ENCODE measurements around the gene CAAP1.
"Not testable (repeated sequence)": the region's sequence is repeated elsewhere in the genome, so short reads cannot be mapped to it uniquely, and the experiment has no call there.

CAAP1 gene

DNA sequence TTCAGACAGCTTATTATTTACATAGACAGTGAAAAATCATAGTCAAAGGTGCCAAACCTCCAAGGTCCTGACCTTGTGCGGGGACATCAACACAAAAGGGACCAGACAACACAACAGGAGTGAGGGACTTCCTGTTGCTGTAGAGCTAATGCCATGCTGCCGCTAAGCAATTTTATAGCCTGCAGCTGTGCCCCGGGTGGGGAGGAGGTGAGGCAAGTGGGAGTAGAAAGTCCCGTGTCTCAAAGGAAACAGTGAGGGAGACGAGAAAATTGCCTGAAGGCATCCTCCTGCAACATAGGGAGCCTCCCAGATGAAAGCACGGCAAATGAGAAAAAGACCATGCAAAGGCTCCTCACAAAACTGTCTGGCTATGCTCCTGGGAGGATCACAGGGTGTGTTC is 58.8 kb downstream of the CAAP1 start:
- no peak for DNase-seq (ENCODE audit: low read depth in 3 of 3)

DNA sequence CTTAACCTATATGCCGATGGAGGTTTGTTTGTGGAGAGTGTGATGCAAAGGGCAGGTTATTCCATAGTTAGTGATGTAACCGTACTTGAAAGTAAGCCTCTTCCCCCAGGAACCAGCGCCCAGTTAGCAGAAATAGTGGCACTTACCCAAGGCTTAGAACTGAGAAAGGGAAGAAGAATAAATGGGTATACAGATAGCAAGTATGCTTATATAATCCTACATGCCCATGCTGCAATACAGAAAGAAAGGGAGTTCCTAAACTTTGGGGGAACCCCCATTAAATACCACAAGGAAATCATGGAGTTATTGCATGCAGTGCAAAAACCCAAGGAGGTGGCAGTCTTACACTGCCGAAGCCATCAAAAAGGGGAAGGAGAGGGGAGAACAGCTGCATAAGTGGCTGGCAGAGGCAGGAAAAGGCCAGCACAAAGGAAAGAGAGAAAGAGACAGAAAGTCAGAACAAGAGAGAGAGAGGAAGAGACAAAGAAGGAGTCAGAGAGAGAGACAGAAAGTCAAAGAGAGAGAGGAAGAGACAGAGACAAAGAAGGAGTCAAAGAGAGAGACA is 64.1 kb downstream of the CAAP1 start:
- not testable (repeated sequence) for DNase-seq (ENCODE audit: low read depth in 3 of 3)

DNA sequence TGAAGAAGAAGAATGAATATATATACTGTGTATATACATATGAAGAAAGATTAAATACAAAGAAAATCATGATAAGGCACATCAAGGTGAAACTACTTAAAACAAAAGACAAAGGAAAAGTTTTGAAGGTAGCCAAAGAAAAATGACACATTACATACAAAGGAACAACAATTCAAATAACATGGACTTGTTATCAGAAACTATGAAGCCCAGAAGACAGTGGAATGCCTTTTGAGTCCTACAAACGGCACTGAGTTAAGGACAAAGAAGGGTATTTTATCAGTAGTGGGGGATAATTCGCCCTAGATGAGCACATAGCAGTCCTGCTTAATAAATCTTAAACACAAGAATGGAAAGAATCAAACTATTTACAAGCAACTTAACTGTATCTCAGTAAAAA is 77.8 kb downstream of the CAAP1 start:
- DNase-seq (ENCODE audit: low read depth in 3 of 3) = no peak

DNA sequence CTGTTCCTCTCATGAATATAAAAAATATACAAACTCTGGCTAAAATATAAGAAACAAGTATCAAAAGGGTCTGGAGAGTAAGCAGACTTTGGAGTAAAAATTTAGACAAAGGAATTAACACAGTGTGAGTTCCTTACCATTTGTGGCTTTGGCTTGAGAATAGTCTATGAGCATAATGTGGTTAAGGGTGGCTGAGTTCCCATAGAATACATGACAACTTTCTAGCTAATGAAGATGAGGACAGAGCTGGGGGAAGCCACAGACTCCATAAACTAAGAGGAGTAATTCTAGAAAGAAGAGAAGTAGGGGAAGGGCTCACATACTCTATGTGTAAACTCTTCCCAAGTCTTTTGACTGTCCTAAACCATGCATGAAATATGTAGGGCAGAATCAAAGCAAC is 79.4 kb downstream of the CAAP1 start:
- DNase-seq (ENCODE audit: low read depth in 3 of 3) = no peak

DNA sequence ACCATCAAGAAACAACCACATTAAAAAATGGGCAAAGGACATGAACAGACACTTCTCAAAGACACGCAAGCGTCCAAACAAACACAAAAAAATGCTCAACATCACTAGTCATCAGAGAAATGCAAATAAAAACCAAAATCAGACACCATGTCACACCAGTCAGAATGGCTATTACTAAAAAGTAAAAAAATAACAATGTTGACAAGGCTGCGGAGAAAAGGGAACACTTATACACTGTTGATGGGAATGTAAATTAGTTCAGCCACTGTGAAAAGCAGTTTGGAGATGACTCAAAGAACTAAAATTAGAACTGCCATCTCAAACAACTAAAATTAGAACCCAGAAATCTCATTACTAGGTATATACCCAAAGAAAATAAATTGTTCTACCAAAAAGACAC is 80.4 kb downstream of the CAAP1 start:
- DNase-seq (ENCODE audit: low read depth in 3 of 3) = no peak

DNA sequence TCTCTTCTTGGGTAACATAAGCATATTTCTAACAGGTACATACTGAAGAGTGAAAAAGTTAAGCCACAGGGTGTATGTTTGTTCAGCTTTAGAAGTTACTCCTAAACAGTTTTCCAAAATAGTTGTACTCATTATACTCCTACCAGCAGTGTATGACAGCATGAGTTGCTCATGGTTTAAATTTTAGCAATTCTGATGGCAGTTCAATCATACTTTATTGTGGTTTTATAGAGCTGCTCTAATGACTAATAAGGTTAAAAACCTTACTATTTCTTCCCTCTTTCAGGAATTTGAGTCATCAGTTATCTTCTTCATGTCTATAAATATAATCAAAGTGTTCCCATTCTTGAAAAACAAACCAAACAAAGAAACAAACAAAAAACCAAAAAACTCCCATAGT is 81.5 kb downstream of the CAAP1 start:
- no peak for DNase-seq (ENCODE audit: low read depth in 3 of 3)

DNA sequence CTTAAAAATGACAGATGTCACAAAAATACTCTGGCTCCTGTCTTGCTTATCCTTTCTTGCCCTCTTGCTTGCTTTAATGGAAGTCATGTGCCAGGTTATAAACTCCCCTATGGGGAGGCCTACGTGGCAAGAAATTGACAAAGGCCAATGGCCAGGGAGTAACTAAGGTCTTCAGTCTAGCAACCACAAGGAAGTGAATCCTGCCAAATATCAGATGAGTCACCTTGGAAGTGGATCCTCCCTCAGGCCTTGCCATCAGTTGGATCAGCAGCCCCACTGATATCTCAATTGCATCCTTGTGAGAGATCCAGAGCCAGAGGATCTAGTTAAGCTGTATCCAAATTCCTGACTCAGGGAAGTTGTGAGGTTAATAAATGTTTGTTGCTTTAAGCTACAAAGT is 82.8 kb downstream of the CAAP1 start:
- no peak for DNase-seq (ENCODE audit: low read depth in 3 of 3)

DNA sequence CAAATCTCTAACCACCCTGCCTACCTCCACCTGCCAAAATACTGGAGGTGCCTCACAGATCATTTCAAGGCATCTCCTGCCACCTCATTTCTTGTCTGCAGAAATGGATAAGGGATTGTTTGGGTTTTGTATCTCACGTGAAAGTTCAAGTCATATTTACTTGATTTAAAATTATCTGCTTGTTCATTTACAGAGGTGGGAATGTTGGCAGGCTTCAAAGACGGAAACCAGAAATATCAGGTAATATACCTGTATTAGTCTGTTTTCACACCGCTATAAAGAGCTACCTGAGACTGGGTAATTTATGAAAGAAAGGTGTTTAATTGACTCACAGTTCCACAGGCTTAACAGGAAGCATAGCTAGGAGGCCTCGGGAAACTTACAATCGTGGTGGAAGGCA is 85.4 kb downstream of the CAAP1 start:
- no peak for DNase-seq (ENCODE audit: low read depth in 3 of 3)

DNA sequence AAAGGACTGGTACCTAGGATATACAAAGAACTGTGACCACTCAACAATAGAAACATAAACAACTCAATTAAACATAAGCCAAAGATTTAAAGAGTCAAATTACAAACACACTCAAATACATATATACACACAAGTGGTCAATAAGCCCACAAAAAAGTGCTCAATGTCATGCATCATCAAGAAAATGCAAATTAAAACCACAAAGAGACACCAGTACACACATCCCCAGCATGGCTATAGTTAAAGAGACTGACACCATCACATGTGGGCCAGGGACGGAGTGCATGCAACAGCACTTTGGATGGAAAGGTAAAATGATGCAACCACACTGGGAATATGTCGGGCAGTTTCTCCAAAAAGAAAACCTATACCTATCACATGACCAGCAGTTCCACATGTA is 89.7 kb downstream of the CAAP1 start:
- DNase-seq (ENCODE audit: low read depth in 3 of 3) = no peak

DNA sequence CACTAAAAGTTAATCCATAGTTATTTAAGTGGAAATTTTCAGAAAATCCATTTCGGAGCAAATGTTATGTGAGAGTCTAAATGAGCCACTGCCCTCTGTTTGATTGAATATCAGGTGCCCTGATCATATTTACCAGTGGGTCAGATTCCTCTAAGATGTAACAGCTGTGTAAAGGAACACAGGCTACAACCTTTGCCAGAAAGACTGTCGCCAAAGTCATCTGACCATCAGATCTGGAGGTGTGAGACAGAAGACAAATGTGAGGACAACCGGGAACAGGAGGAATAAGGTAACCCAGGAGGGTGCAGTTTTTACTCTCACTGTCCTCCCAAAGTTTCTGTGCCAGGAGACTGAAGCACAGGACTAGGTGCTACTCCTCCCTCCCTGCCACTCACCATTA is 90.8 kb downstream of the CAAP1 start:
- DNase-seq (ENCODE audit: low read depth in 3 of 3) = no peak

DNA sequence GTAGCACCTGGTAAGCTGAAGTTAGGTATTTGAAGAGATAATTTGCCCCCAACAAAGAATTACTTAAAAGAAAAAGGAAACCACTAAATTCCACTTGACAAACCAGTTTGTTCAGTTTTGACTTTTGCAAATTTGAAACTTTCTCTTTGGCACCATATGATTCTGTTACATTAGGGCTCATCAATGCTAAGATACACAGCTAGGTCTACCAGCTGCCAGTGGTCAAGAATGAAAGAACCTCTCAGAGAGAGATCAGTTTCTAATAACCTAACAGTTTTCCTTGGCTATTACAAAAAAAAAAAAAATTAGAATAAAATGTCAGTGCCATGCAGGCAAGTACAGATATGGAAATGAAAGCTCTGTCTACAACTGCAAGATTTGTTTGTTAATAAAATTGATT is 92.3 kb downstream of the CAAP1 start:
- no peak for DNase-seq (ENCODE audit: low read depth in 3 of 3)

DNA sequence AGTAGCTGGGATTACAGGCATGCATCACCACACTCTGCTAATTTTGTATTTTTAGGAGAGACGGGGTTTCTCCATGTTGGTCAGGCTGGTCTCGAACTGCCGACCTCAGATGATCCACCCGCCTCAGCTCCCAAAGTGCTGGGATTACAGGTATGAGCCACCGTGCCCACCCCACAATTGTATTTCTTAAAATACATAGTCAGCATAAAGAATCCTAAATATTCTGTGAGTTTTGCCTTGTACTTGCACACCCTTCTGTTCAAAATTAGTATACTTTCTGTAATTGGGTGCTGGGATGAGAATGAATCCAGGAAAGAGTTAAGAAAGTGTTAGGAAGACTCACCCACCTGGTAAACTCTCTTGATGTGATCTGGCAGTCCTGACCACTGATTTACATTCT is 101.3 kb downstream of the CAAP1 start:
- DNase-seq (ENCODE audit: low read depth in 3 of 3) = no peak

Measured in stimulated activated CD4-positive, alpha-beta T cell treated with anti-CD3 and anti-CD28 coated beads, TNF-alpha, amount 100 ng/mL, for 4 hours (primary cell).